ENCODE results near the gene EEPD1. TPM values are rescaled to one million over a fixed set of nuclear protein-coding genes. Genes with fewer than 3 reads are reported as not detected.
"Not testable (repeated sequence)": the region's sequence is repeated elsewhere in the genome, so short reads cannot be mapped to it uniquely, and the experiment has no call there.

EEPD1 gene
- total and polyA plus RNA-seq, 8 donors = 14.0 to 134 (median 19.4) TPM

DNA sequence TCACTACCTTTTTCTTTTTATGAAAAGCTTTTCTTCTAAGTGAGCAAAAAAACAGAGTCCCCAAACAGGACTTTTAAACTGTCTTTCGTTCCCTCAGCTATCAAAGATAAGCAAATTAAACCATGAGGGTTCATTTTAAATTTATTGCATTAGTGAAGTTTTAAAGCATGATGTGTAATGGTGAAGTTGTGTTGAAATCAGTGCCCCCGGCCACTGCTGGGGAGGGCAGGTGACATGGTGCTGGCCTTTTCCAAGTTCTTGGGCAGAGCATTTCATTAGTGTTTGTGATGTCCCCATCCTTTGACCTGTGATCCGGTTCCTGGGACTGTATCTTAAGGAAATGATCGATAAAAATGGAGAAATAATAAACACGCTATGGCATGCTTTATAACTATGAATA lies 96.0 kb downstream of the EEPD1 start:
- no peak for TF ChIP-seq POLR2A (IDR thresholded peaks at IDR 0.05)
- TF ChIP-seq POLR2AphosphoS5 (IDR thresholded peaks at IDR 0.05) = no peak
- TF ChIP-seq, protein P1, sequence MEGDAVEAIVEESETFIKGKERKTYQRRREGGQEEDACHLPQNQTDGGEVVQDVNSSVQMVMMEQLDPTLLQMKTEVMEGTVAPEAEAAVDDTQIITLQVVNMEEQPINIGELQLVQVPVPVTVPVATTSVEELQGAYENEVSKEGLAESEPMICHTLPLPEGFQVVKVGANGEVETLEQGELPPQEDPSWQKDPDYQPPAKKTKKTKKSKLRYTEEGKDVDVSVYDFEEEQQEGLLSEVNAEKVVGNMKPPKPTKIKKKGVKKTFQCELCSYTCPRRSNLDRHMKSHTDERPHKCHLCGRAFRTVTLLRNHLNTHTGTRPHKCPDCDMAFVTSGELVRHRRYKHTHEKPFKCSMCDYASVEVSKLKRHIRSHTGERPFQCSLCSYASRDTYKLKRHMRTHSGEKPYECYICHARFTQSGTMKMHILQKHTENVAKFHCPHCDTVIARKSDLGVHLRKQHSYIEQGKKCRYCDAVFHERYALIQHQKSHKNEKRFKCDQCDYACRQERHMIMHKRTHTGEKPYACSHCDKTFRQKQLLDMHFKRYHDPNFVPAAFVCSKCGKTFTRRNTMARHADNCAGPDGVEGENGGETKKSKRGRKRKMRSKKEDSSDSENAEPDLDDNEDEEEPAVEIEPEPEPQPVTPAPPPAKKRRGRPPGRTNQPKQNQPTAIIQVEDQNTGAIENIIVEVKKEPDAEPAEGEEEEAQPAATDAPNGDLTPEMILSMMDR (IDR thresholded peaks at IDR 0.05) = no peak
- TF ChIP-seq EP300 (IDR thresholded peaks at IDR 0.05) = no peak
- intact Hi-C loops (cut with DNase I; ENCODE audit: low total_unique reads) = no loop called here
- WGBS, 5 donors = 76 to 87% (median 78%) methylated on average over 5 of the region's 5 CpGs
- H3K27me3 ChIP-seq = no peaks in the 10 kb centered on the region
- H3K9me3 ChIP-seq = no peaks in the 10 kb centered on the region
- H3K4me1 ChIP-seq = no peaks in the 10 kb centered on the region
- no peaks in the 10 kb centered on the region for H3K36me3 ChIP-seq
- no peak for DNase-seq
- no peak overlapping the region for H3K4me3 ChIP-seq
- H3K27ac ChIP-seq = no peak overlapping the region

DNA sequence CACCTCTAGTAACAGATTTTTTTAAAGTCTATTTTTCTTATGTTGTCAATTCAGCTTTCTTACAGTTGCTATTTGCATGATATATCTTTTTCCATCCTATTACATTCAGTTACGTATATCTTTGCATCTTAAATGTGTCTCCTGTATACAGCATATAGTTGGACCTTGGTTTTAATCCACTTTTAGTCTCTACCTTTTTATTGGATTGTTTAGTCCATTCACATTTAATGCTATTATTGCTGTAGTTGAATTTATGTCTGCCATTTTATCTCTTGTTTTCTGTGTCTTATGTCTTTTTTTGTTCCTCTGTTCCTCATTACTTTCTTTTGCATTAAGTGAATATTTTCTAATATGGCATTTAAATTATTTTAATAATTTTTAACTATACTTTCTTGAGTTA lies 100.6 kb downstream of the EEPD1 start:
- DNase-seq = no peak
- Histone ChIP-seq H3K27ac (no peak overlapping the region), H3K36me3 (no peaks in the 10 kb centered on the region), H3K4me1 (peaks cover 9 to 13% (median 10%) of the 10 kb centered on the region in 4 donors), H3K9me3 (no peaks in the 10 kb centered on the region), H3K27me3 (no peaks in the 10 kb centered on the region), H3K4me3 (no peak overlapping the region)
- TF ChIP-seq POLR2AphosphoS5 (IDR thresholded peaks at IDR 0.05) = no peak
- no peak for TF ChIP-seq EP300 (IDR thresholded peaks at IDR 0.05)
- TF ChIP-seq, protein P1 (IDR thresholded peaks at IDR 0.05) = no peak
- no peak for TF ChIP-seq POLR2A (IDR thresholded peaks at IDR 0.05)
- intact Hi-C loops (cut with DNase I; ENCODE audit: low total_unique reads) = no loop called here
- WGBS, 5 donors = 95 to 100% (median 100%) methylated on average over 1 of the region's 1 CpG

DNA sequence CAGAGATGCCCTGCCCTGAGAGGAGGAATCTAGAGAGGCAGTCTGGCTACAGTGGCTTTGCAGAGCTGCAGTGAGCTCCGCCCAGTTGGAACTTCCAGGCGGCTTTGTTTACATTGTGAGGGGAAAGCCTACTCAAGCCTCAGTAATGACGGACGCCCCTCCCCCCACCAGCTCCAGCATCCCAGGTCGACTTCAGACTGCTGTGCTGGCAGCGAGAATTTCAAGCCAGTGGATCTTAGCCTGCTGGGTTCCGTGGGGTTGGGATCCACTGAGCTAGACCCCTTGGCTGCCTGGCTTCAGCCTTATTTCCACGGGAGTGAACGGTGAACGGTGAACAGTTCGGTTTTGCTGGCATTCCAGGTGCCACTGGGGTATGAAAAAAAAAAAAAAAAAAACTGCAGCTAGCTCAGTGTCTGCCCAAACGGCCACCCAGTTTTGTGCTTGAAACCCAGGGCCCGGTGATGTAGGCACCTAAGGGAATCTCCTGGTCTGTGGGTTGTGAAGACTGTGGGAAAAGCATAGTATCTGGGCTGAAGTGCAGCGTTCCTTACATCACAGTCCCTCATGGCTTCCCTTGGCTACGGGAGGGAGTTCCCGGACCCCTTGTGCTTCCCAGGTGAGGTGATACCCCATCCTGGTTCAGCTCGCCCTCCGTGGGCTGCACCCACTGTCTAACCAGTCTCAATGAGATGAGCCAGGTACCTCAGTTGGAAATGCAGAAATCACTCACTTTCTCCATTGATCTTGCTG lies 105.6 kb downstream of the EEPD1 start:
- peak in 1 of 3 donors; percentile 28 for TF ChIP-seq POLR2AphosphoS5 (IDR thresholded peaks at IDR 0.05)
- DNase-seq = peak; percentile 91 to 96
- Histone ChIP-seq H3K4me3 (peak overlapping the region in 2 of 4 donors; percentile 6 to 11), H3K4me1 (peaks cover 24 to 48% (median 37%) of the 10 kb centered on the region in 4 donors), H3K27ac (peak overlapping the region in 1 of 5 donors; percentile 32)
- H3K27me3 ChIP-seq; intact Hi-C loops (cut with DNase I; ENCODE audit: low total_unique reads); H3K9me3 ChIP-seq; H3K36me3 ChIP-seq: not testable (repeated sequence)
- 30 to 39% (median 37%) methylated on average over 16 to 18 of the region's 18 CpGs for WGBS, 5 donors

DNA sequence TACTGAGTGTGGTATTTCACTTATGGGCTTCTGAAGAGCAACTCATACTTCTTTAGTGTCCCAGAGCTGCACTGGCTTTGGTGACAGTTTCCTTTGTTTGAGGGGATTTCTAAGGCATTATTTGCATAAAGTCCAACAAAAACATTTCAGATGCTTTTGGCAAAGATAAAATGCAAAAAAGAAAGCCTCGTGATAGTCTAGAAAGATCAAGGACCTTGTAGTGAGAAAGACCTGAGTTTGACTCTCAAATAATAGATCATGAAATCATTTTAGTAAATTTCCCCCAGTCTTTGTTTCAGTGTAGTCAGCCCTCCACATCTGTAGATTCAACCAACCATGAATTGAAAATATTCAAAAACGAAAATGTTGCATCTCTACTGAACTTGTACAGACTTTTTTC lies 107.4 kb downstream of the EEPD1 start:
- H3K4me3 ChIP-seq = no peak overlapping the region
- 55 to 81% (median 74%) methylated on average over 2 of the region's 2 CpGs for WGBS, 5 donors
- peaks cover 32 to 66% (median 49%) of the 10 kb centered on the region in 4 donors for H3K4me1 ChIP-seq
- H3K27ac ChIP-seq = peak overlapping the region in 1 of 5 donors; percentile 1
- no peak for DNase-seq
- H3K36me3 ChIP-seq = no peaks in the 10 kb centered on the region
- no peaks in the 10 kb centered on the region for H3K9me3 ChIP-seq
- TF ChIP-seq EP300 (IDR thresholded peaks at IDR 0.05) (no peak), POLR2A (IDR thresholded peaks at IDR 0.05) (no peak), POLR2AphosphoS5 (IDR thresholded peaks at IDR 0.05) (no peak)
- TF ChIP-seq, protein P1 (IDR thresholded peaks at IDR 0.05) = no peak
- intact Hi-C loops (cut with DNase I; ENCODE audit: low total_unique reads) = no loop called here
- no peaks in the 10 kb centered on the region for H3K27me3 ChIP-seq
